SHP77 (cell line): ENCODE results near the gene B3GALT5.

ENCODE experiments used
- DNase-seq, 2 experiments: peaks; one replicate each; lab custom pipeline; 2025; lab: John Stamatoyannopoulos, UW

B3GALT5 gene

DNA sequence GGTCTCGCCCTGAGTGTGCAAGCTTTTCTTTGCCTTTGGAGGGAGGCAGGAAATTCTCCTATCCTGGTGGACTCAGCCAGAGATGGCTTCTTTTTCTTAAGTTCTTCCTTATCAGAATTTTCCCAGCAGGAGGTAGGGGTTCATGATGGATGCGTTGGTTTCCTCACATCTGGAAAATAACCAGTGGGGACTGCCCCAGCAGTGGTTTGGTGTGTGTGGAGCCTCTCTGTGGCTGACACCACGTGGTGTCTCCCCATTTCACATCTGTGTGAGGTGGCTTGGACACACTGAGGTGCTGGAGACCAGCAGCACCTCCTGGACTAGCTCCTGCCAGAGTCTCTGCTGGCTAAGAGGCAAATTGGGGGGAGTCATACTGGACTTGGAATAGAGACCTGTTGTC is 32.6 kb downstream of the B3GALT5 start:
- DNase-seq, result no peak

DNA sequence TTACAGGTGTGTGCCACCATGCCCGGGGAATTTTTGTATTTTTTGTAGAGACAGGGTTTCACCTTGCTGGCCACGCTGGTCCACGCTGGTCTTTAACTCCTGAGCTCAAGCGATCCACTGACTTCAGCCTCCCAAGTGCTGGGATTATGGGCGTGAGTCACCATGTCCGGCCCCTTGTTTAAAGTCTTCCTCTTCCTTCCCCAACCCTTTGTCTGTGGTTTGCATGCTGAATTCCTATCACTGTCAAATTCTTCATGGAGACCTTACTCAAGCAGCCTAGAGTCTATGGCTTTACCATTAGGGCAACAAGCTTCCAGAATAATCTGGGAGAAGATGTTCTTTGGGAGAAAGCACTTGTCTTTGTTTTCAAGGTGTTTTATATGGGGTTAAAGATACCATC is 34.7 kb downstream of the B3GALT5 start:
- no peak for DNase-seq

DNA sequence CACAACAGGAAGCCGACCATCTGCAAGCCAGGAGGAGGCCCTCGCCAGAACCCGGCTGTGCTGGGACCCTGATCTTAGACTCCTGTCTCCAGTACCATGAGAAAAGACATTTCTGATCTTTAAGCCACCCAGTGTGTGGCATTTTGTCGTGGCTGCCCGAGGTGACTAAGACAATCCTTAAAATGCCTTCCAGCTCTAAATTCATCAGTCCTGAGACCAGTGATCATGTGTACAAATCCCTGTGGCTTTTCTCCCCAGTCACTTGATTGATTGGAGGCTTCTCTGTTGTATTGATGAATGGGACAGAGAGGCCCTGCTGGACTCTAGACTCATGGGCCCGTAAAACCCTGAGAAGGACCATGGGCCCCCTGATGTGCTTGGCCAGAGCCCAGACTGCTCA is 36.1 kb downstream of the B3GALT5 start:
- no peak for DNase-seq

DNA sequence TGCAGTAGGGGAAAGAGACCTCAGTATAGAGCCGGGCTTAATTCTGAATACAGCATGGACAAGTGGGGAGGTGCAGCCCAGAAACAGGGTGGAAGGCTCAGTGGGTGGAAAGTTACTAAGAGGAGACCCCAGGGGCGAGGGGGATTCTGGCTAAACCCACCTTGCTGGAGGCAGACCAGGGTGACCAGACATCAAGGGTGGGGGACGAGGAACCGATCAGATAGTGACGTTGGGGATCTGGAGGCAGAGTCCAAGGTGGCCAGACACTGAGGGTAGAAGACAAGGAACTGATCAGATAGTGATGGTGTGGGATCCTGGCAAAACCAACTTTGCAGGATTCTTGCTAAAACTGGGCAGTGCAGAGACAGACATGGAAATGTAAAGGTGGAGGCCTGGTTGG is 36.8 kb downstream of the B3GALT5 start:
- DNase-seq, result no peak

DNA sequence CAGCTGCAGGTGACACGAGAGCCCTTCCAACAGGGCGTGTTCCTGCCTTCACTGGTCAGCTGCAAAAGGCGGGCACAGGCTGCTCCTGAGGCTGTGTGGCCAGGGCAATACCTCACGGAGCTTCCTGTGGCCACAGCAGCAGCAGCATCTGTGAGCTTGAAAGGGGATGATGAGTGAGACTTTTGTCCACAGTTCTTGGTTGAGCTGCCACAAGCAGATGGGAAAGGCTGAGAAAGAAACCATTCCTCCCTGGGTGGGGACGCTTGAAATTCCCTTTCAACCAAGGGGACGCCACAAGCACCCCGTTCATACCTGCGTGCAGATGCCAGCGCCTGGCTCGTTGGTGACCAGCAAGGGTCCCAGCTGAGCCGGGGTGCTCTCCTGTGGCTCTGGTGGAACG is 37.6 kb downstream of the B3GALT5 start:
- DNase-seq, result no peak

DNA sequence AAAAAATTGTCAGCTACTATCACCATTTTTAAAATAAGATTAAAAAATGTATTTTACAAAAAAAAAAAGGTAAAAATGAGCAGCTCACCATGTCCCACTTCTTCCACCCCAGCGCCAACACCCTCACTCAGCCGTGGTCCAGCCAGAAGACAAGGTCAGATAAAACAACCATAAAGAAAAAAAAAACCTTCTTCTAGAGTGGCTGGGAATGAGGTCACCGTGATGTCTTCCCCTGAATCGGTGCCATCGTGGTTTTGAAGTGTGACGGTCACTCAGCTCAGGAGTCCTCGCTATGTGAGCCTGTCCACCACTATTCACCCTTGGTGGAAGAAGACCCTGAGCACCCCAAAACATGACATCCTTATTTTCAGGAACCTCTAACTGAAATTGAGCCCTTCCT is 38.1 kb downstream of the B3GALT5 start:
- DNase-seq, result no peak

DNA sequence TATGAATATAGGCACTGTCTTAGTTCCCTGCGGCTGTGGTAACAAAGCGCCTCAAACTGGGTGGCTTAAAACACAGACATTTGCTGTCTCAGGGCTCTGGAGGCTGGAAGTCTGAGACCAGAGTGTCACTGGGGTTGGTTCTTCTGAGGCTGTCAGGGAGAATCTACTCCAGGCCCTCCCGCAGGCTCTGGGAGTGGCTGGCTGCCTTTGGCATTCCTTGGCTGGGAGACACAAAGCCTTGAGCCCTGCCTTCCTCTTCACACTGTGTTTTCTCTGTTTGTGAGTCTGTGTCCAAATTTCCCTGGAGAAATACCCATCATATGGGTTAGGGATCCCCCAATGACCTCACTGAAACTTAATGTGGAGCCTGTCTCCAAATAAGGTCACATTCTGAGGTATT is 38.5 kb downstream of the B3GALT5 start:
- DNase-seq, result no peak

DNA sequence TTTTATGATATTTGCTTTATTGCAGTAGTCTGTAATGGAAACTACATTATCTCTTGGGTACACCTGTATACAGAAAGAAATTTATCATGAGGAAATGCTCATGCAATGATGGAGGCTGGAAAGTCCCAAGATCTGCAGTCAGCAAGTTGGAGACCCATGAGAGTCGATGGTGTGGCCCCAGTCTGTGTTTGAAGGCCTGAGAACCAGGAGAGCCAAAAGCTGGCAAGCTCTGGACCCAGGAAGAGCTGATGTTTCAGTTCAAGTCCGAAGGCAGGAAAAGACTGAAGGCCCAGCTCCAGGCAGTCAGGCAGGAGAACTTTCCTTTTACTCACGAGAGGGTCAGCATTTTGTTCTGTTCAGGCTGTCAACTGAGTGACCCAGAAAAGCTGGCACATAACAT is 42.2 kb downstream of the B3GALT5 start:
- DNase-seq, result no peak

DNA sequence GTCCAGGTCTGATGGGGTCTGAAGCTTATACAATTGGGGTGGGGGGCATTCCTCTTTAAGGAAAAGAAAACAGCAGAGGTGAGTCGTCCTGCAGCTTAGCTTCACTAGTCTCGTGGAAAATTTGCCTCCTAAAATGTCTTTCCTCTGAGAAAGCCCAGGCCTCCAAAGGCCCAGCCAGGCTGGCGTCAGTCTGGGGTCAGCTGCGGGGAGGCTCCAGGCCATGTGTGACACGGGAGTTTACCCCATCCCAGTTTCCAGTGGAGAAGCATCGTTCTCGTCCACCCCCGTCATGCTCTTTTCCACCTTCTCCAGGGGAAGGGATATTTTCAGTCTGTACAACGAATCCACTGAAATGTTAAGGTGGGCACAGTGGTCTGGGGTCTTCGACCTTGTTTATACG is 42.8 kb downstream of the B3GALT5 start:
- no peak for DNase-seq

DNA sequence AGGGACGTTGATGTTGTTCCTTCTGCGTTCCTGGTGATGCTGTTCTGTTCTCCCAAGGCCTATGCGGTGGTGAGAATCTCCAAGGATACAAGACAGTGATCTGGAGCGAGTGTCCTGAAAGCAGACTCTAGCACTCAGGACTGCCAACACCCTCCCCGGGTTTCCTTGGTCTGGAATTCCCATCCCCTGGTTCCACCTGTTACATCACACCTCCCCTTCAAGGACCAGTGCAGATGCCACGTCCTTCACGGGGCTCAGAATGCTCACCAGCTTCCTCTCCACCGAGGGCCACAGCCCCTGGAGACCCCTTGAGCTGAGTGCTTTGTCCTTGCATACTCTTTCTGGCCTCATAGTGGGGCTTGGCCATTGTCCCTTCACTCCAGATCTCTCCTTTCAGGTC is 43.5 kb downstream of the B3GALT5 start:
- no peak for DNase-seq

DNA sequence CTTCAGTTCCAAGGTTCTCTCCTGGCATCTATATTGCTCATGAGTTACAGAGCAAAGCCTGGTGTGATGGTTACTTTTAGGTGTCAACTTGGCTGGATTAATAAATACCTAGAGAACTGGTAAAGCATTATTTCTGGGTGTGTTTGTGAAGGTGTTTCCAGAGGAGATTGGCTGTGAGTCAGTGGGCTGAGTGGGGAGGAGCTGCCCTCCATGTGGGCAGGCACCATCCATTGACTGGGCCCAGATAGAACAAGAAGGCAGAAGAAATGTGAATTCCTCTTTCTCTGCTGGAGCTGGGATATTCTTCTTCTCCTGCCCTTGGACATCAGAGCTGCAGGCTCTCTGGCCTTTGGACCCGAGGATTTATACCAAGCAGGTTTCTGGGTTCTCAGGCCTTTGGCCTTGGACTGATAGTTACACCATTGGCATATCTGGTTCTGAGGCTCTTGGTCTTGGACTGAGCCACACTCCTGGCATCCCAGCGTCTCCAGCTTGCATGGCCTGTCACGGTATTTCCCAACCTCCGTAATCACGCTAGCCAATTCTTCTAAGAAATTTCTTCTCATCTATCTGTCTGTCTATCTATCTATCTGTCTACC is 44.5 kb downstream of the B3GALT5 start:
- DNase-seq, result no peak

DNA sequence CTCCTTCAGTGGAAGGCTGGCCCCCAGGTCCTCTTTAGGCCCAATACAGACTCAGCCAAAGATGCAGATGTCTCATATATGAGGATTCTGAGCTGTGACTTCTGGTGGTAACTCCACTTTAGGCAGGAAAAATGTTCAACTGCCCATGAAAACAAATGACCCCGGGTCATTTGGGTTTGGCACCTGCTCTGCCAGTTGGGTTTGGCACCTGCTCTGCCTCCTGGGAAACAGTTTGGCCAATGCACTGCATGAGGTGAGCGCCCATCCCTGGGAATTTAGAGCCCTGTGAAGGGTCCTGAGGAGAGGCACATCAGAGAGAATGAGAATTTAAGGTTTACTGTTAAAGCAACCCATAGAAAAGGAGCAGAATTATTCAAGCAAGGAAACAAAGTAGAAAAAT is 45.3 kb downstream of the B3GALT5 start:
- no peak for DNase-seq

DNA sequence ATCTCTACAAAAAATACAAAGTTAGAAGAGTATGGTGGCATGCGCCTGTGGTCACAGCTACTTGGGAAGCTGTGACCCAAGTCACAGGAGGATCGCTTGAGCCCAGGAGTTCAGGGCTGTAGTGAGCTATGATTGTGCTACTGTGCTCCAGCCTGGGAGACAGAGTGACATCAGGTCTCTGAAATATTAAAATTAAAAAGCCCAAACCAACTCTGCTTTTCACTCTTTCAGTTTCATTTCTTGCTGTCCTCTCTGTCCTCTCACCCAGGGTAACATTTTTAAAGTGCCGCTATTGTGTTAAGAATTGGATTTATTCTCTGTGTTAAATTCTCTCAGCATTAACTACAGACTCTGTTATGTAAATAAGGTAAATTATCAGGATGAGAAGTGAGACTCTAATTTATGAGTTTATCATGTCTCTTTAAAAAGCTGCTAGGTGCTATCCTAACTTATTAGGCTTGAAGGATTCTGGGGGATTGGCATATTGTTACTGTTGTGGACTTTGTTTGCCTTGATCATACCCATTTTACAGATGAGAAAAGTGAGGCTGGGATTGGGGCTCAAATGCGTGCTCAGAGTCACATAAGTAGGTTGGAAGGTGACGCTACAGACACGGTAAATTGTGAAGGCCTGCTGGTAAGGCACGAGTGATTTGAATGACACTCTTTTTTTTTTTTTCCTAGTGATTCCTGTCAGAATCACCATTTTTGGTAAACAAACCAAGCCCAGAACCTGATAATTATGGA is 46.5 kb downstream of the B3GALT5 start:
- no peak for DNase-seq

DNA sequence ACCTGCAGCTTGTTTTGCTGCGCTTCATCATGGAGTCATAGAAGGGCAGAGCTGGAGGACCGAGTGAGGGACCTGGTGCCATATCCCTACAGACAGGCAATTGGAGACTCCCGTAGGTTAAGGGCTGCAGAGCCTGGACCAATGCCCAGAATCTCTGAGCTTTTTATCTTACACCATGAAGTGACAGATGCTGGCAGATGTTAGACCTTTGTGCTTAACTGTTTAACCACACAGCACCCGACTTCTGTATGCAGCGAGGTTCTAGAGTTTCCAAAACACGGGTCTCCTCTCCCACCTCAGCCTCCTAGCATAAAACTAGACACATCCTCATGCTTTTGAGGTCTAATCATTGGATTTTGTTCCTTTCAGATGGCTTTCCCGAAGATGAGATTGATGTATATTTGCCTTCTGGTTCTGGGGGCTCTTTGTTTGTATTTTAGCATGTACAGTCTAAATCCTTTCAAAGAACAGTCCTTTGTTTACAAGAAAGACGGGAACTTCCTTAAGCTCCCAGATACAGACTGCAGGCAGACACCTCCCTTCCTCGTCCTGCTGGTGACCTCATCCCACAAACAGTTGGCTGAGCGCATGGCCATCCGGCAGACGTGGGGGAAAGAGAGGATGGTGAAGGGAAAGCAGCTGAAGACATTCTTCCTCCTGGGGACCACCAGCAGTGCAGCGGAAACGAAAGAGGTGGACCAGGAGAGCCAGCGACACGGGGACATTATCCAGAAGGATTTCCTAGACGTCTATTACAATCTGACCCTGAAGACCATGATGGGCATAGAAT is 47.6 kb downstream of the B3GALT5 start:
- peak; percentile 22 to 58 for DNase-seq

DNA sequence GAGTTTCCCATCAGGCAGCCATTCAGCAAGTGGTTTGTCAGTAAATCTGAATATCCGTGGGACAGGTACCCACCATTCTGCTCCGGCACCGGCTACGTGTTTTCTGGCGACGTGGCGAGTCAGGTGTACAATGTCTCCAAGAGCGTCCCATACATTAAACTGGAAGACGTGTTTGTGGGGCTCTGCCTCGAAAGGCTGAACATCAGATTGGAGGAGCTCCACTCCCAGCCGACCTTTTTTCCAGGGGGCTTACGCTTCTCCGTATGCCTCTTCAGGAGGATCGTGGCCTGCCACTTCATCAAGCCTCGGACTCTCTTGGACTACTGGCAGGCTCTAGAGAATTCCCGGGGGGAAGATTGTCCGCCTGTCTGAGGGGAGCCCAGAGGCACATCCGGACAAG is 48.4 kb downstream of the B3GALT5 start:
- DNase-seq, result no peak

DNA sequence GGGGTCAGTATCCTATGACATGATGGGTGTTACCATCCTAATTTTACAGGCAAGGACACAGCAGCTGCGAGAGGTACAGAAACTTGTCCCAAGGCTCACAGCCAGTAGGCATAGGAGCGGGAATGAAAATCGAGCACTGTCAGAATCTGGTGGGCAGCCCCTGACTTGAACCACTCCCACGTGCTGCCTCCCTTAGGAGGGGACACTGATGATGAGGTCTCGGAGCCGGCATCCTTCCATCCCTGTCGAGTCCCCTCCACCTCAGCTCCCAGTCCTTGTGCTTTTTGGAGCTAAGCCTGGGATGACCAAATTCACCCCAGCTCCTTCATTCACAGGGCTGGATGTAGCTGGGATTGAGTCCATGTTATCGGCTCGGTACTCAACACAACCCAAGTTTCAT is 49.0 kb downstream of the B3GALT5 start:
- no peak for DNase-seq

DNA sequence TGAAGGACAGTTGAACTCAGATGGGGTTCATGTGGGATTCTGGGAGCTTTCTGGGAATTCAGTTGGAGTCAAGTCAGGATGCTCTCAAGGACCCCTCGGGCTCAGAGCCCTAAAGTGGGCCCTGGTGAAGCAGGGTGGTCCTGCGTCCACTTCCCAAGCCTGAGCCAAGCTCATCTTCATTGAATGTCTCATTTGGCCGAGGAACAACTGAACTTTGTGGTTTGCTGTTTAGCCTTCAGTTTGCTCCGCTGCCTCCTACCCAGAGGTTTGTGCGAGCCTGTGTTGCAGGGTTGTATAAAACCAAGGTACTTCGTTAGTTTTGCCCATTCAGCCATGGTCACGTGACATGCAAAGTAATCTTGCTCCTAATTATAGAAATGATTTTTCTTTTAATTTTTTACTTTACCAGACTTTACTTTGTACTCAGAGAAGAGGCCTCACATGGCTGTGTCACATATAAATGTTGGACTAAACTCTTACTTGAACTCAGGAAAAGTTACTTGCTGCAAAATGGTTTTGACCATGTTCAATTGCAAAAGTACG is 49.7 kb downstream of the B3GALT5 start:
- DNase-seq, result no peak

DNA sequence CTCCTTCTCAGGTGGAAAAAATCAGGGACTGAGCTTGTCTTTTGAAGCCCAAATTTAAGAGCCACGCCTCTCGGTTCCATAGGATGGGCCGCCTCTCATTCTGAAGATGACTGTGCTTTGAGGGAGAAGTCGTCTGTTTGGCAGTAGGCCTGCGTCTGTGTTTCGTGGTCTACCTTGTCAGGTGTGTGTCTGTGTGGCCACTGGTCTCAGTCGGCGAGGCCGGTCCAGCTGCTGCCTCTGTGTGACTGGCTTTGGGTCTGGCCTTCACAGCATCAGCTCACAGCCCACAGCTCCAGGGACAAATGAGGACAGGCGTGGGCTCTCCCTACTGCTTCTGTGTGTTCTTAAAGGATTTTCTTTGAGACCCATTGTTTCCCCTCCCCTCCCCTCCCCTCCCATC is 50.3 kb downstream of the B3GALT5 start:
- DNase-seq, result no peak

DNA sequence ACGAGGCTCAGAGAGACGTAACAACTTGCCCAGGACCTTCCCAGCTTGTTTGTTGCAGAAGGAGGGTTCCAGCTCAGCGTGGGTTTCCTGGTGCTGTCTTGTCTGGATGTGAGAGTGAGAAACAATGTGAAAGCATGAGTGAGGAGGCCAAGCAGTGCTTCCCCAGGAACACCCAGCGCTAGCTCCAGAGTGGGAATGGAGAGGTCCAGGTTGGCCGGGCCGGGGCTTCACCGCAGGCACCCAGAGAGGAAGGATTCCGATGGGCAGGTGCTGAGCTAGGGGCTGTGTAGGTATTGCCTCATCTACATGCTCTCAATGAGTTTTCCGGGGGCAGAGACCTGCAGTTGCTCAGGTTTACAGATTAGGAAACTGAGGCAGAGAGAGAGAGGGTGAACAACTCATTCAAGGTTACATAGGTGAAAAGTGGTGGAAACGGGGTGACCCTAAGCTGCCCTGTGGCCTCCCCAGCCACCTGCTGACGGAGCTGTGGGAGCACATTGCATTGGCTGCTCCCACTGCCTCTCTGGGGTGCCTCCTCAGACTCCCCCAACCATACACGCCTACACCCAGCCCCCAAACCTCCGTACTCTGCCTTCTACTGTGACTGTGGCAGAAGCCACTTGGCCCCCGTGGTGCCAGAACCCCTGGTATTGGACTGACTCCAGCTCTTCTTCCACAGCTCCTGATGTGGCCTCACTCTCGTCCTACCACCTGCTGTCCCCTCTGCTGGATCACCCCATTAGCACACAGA is 51.2 kb downstream of the B3GALT5 start:
- no peak for DNase-seq

DNA sequence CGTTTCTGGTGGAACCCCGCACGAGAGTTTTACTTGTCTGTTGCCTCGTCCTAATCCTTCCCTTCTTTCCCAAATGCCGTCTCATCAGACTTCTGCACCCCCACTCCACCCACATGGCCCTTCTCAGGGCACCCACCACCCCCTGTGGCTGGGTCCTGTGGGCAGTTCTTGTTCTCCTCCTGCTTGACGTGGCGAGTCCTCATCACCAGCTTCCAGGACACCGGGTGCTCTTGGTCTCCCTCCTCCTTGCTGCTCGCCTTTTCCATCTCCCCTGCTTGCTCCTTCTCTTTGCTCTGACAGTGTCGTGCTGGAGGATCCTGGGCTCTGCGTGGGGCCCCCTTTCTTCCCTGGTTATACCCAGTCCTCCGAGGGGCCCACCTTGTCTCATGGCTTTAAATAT is 51.8 kb downstream of the B3GALT5 start:
- no peak for DNase-seq

DNA sequence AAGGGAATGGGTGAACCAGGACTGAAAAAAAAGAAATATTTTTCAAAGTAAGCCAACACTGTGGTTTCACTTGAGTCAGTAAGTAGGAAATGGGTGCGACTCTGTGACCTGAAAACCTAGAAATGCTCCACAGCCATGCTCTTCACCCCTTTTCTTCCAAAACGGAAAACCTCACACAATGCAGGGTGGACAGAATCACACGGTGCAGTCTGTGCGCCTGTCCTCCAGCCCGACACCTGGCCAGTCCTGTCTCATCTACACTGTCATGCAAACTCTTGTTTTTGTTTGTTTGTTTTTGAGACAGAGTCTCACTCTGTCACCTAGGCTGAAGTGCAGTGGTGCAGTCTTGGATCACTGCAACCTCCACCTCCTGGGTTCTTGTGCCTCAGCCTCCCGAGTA is 53.3 kb downstream of the B3GALT5 start:
- no peak for DNase-seq

DNA sequence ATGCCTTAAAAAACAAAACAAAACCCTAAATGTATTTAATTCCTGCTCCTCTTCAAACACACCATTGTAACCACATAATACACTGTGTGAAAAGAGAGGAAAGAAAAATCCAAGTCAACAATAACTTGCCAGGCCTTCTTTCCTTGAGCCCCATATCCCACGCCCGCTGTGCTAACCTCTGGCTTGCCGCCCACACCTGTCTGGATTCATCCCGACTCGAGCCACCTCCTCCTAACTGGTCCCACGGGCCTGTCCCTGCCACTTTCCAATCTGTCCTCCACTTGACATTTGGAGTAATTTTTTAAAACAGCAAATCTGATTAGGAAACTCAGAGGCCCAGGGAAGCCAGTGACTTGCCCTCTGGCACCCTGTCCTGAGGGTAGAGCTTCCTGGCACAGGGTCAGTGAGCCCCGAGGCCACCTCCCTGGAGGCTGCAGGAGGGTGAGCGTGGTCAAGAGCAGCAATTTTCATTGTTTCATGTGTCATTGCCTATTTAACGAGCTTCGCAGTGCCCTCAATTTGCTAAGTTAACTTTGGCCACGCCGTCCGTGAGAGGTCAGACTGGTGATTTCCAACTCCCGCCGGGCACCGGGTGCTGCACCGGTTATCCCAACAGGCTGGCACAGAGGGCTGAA is 54.1 kb downstream of the B3GALT5 start:
- no peak for DNase-seq
